HL-60 (cell line): ENCODE measurements around the gene FBN1.

Source experiments
- CTCF ChIP-seq: IDR thresholded peaks from one replicate; pipeline ENCODE4 v1.5.1; 2011; ENCODE audit warnings: low read length, control low read depth, inconsistent platforms; ENCODE audit not compliant: insufficient read depth
- GABPA ChIP-seq: IDR thresholded peaks from 2 replicates; pipeline ENCODE4 v1.6.1; 2012; ENCODE audit warnings: low read depth
- POLR2AphosphoS5 ChIP-seq: IDR thresholded peaks from 2 replicates; pipeline ENCODE4 v1.6.1; 2012; ENCODE audit warnings: low read depth
- REST ChIP-seq: IDR thresholded peaks from 2 replicates; pipeline ENCODE4 v1.6.1; 2012; ENCODE audit warnings: low read depth; ENCODE audit not compliant: insufficient replicate concordance
- SPI1 ChIP-seq: IDR thresholded peaks from 2 replicates; pipeline ENCODE4 v1.6.1; 2012; ENCODE audit warnings: low read depth, mild to moderate bottlenecking, borderline replicate concordance

GRCh38 chr15:48642795-48643194, 2.7 kb downstream of the FBN1 start:
- TF ChIP-seq CTCF (no peak), POLR2AphosphoS5 (no peak), REST (no peak), GABPA (no peak), SPI1 (no peak)
